Lung (tissue), 12 donors: Measurements from ENCODE around the gene GABBR2. TPM values are rescaled to one million over a fixed set of nuclear protein-coding genes. Genes with fewer than 3 reads are reported as not detected.

ENCODE experiments used
- ATAC-seq: fragments of 200-7000 bp; cut with Tn5 transposase; one replicate; pipeline ENCODE4 v1.9.1; 2020; ENCODE audit warnings: moderate number of reproducible peaks; ENCODE audit not compliant: insufficient read depth, low FRiP score
- DNase-seq, 3 donors: peaks; one replicate each; pipeline ENCODE4 v3.0.0-alpha.2; 2013 to 2017
- H3K27ac ChIP-seq, 2 donors: one replicate each; pipeline ENCODE4 v1.5.1; 2013; ENCODE audit warnings: mild to moderate bottlenecking in 2 of 2, moderate library complexity in 2 of 2, control low read depth in 1 of 2, inconsistent platforms in 1 of 2, low read depth in 1 of 2, low read length in 1 of 2
- H3K27me3 ChIP-seq, 3 donors: one replicate each; pipeline ENCODE4 v1.5.1; 2013; ENCODE audit warnings: low read length in 2 of 3; ENCODE audit not compliant: control insufficient read depth in 3 of 3, insufficient read depth in 3 of 3
- H3K36me3 ChIP-seq, 4 donors: one replicate each; pipeline ENCODE4 v1.5.1; 2013; ENCODE audit warnings: low read length in 4 of 4, mild to moderate bottlenecking in 1 of 4, moderate library complexity in 1 of 4; ENCODE audit not compliant: control insufficient read depth in 4 of 4, insufficient read depth in 4 of 4
- H3K4me1 ChIP-seq, 5 donors: one replicate each; pipeline ENCODE4 v1.5.1; 2013; ENCODE audit warnings: low read length in 5 of 5, mild to moderate bottlenecking in 2 of 5, moderate library complexity in 1 of 5; ENCODE audit not compliant: control insufficient read depth in 5 of 5, insufficient read depth in 5 of 5
- H3K4me3 ChIP-seq: one replicate; pipeline ENCODE4 v1.5.1; 2013; ENCODE audit warnings: mild to moderate bottlenecking, control low read depth, moderate library complexity
- H3K9ac ChIP-seq, 2 donors: one replicate each; pipeline ENCODE4 v1.5.1; 2013; ENCODE audit warnings: low read length in 2 of 2, control low read depth in 1 of 2; ENCODE audit not compliant: insufficient read depth in 1 of 2
- H3K9me3 ChIP-seq, 4 donors: one replicate each; pipeline ENCODE4 v1.5.1; 2013; ENCODE audit warnings: low read length in 3 of 4, mild to moderate bottlenecking in 1 of 4, moderate library complexity in 1 of 4; ENCODE audit not compliant: control insufficient read depth in 4 of 4, insufficient read depth in 3 of 4
- WGBS, 2 donors: extraction: QIAGEN DNeasy Blood & Tissue Kit; methylation state at CpG; one replicate each; pipeline ENCODE4 v1.1.7; 2013; 5-methylcytosine and 5-hydroxymethylcytosine counted together
- polyA plus RNA-seq, 2 donors: library from polyadenylated mRNA; stranded (reverse); fragments of 200-250 nt; gene quantifications; one replicate each; pipeline ENCODE4 v1.2.1, GENCODE V29; 2013
- total RNA-seq, 2 donors: library from RNA; depleted of rRNA in 1 of 2; stranded (reverse); fragments of >200 nt in 1 of 2; gene quantifications; one replicate each; pipeline ENCODE4 v1.2.1, GENCODE V29; 2014 to 2021
- TF ChIP-seq, protein P1 (sequence below): IDR thresholded peaks from 2 replicates; pipeline ENCODE4 v1.5.1; 2012; ENCODE audit warnings: mild to moderate bottlenecking; ENCODE audit errors: control extremely low read depth, extremely low read depth
- donor health status: control.
- donor health status: control.
- donor health status: Bipolar disorder and iron deficiency.
- donor health status: healthy.
- donor health status: DM: yes; HTN: yes; CAD: no.

Gene GABBR2
- total and polyA plus RNA-seq, 4 donors, result 0.40 to 1.8 (median 0.64) TPM

DNA sequence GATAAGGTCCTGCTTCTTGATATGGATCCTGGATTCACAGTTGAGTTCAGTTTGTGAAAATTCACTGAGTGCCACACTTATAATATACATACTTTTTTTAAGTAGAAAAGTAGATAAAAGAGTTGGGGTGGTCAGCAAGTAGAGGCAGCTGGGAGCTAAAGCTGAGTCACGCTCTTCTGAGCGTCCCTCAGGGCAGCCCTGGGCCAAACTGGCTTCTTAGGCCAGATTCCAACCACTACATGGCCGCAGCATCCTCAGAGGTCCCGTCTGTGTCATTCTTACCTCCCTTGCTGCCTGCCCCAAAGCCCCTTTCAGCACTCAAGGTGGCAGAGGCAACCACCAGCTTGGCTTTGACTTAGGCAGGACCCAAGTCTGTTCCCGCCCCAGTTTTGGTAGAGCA, 329.9 kb downstream of the GABBR2 start:
- DNase-seq (no peak), ATAC-seq (no peak)
- H3K27me3 ChIP-seq, result no peaks in the 10 kb centered on the region
- peaks cover 0 to 2% (median 0%) of the 10 kb centered on the region in 4 donors for H3K9me3 ChIP-seq
- H3K36me3 ChIP-seq, result no peaks in the 10 kb centered on the region
- H3K9ac ChIP-seq, result no peak overlapping the region
- H3K4me3 ChIP-seq, result no peak overlapping the region
- H3K4me1 ChIP-seq, result peaks cover 0 to 9% (median 0%) of the 10 kb centered on the region in 5 donors
- no peak overlapping the region for H3K27ac ChIP-seq
- 94 to 95% methylated on average over 5 of the region's 5 CpGs for WGBS, 2 donors
- TF ChIP-seq, protein P1, sequence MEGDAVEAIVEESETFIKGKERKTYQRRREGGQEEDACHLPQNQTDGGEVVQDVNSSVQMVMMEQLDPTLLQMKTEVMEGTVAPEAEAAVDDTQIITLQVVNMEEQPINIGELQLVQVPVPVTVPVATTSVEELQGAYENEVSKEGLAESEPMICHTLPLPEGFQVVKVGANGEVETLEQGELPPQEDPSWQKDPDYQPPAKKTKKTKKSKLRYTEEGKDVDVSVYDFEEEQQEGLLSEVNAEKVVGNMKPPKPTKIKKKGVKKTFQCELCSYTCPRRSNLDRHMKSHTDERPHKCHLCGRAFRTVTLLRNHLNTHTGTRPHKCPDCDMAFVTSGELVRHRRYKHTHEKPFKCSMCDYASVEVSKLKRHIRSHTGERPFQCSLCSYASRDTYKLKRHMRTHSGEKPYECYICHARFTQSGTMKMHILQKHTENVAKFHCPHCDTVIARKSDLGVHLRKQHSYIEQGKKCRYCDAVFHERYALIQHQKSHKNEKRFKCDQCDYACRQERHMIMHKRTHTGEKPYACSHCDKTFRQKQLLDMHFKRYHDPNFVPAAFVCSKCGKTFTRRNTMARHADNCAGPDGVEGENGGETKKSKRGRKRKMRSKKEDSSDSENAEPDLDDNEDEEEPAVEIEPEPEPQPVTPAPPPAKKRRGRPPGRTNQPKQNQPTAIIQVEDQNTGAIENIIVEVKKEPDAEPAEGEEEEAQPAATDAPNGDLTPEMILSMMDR, result no peak

DNA sequence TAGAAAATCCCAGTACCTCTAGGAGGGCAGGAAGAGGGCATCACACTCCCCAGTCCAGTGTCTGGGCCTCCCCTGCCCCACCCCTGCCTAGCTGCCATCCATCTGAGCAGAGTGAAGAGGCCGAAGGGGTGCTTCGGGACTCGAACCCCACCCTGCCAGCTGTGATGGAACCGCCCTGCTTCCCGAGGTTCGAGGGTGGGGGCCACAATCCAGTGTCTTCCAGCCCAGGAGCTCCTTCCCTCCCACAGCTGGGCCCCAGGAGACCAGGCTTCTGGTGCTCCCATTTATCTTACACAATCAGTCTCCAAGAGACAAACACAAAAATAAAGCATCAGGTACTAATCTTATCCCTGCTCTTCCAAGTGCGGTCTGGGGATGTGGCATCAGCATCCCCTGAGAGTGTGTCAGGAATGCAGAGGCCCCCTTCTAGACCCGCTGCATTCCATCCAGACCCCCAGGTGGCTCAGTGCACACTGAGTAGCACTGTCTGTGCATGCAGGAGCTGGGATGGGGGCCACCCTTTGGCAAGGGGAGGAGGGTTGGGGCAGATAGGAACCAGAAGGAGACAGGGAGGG, 330.4 kb downstream of the GABBR2 start:
- Histone ChIP-seq H3K4me1 (peaks cover 0 to 9% (median 0%) of the 10 kb centered on the region in 5 donors), H3K9me3 (peaks cover 0 to 2% (median 0%) of the 10 kb centered on the region in 4 donors), H3K27me3 (no peaks in the 10 kb centered on the region), H3K4me3 (no peak overlapping the region), H3K36me3 (no peaks in the 10 kb centered on the region), H3K27ac (no peak overlapping the region), H3K9ac (no peak overlapping the region)
- no peak for ATAC-seq
- no peak for DNase-seq
- 91 to 95% methylated on average over 8 of the region's 8 CpGs for WGBS, 2 donors
- TF ChIP-seq, protein P1, result no peak

DNA sequence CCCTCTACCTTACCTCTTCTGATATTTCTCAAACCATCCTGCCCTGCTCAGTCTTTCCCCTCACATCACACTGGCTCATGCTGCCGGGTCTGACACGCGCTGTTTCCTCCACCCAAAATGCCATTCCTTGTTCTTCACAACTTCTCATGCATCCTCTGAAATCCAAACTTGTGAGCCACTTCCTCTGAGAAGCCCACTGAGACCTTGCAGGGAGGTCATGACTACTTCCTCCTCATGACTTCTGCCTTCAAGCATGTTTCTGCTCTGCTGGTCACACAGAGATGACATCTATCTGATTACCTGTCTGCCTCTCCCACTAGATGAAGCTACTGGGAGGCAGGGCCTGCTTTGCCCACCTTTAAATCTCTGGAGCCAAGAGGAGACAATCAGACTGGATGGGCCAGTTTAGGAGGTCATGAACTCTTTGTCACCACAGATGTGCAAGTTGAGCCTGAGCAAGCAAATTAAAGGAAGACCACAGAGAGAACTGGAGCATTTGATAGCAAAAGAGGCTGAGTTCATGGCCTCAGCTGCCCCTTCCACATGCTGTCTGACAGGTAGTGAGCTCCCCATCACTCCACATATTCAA, 333.5 kb downstream of the GABBR2 start:
- peaks cover 0 to 6% (median 0%) of the 10 kb centered on the region in 5 donors for H3K4me1 ChIP-seq
- H3K27ac ChIP-seq, result no peak overlapping the region
- H3K27me3 ChIP-seq, result no peaks in the 10 kb centered on the region
- DNase-seq, result no peak
- 88 to 89% methylated on average over 3 of the region's 3 CpGs for WGBS, 2 donors
- no peak overlapping the region for H3K4me3 ChIP-seq
- H3K36me3 ChIP-seq, result no peaks in the 10 kb centered on the region
- no peaks in the 10 kb centered on the region for H3K9me3 ChIP-seq
- ATAC-seq, result no peak
- H3K9ac ChIP-seq, result no peak overlapping the region
- TF ChIP-seq, protein P1, result no peak
